Measurements from ENCODE around the gene DCAKD.

The DCAKD gene, protein sequence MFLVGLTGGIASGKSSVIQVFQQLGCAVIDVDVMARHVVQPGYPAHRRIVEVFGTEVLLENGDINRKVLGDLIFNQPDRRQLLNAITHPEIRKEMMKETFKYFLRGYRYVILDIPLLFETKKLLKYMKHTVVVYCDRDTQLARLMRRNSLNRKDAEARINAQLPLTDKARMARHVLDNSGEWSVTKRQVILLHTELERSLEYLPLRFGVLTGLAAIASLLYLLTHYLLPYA

DNA sequence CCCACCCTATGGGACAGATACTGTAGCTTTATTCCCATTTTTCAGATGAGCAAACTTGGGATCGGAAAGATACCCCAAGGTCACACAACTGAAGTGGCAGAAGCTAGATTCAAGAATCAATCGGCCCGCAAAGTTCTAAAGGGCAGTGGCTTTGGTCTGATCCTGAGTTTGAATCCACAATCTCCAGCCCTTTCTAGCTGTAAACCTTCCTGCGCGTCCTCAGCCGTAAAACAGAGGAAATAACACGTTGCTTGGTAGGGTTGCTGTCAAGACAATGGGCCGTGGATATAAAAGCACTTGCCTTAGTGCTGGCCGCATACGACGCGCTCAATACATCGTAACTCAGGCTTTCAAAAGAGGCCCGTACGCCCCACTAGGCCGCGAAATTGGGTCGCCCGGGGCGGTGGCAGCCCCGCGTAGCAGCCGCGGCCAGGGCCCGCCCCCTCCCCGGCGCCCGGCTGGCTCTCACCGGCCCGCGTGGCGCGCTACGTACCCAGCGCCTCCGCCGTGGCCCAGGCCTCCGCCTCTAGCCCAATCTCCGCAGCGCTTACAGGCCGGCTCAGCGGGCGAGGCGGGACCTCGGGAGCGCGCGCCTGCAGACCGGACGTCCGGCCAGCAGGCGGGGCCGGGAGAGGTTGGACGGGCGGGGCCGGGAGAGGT lies at the start of gene DCAKD:
DCAKD (minus strand) TSS at position 573 of the 660 bp plus-strand sequence. CDS start 16,747 bp downstream, outside the sequence.
- TF ChIP-seq CTCF (IDR thresholded peaks at IDR 0.05; ENCODE audit: low read depth, low read length), result no peak
- peak; percentile 90 for DNase-seq (ENCODE audit: extremely low read depth, low read depth)

DNA sequence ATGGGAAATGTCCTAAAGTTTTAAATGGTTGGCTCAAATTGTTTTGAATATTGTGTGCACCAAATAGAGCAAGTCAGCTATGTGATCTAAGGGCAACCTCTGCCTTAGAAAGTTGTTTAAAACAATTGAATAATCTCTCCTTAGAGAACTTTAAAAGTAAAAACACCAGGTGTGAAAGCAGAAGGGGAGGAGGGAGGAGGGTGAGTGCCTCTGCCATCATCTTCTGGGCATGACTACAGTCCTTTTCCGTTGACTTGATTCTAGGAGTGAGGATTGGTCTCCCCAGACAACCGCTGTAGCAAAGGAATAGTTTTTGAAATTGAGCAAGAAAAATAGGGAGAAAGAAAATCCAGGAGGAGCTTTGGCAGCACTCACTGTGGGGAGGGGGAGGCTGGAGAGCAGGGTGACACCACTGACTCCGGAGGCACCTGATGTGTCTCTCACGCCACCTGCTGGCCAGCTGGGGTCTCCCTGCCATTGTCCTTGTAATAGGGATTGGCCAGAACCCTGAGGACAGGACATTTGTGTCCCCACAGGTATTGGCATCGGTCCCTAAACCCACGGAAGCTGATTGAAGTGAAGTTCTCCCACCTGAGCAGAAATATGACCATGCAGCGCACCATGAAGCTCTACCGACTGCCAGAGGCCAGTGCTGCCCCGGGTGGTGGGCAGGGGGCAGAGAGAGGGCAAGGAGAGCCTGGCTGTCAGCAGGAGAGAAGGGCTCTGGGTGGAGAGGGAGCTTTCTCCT lies 47.6 kb upstream of the DCAKD start:
- TF ChIP-seq CTCF (IDR thresholded peaks at IDR 0.05; ENCODE audit: low read depth, low read length), result peak; percentile 89
- DNase-seq (ENCODE audit: extremely low read depth, low read depth), result peak; percentile 58

GRCh38 chr17:45098081-45098868 lies 46.8 kb upstream of the DCAKD start:
- no peak for TF ChIP-seq CTCF (IDR thresholded peaks at IDR 0.05; ENCODE audit: low read depth, low read length)
- DNase-seq (ENCODE audit: extremely low read depth, low read depth), result no peak

DNA sequence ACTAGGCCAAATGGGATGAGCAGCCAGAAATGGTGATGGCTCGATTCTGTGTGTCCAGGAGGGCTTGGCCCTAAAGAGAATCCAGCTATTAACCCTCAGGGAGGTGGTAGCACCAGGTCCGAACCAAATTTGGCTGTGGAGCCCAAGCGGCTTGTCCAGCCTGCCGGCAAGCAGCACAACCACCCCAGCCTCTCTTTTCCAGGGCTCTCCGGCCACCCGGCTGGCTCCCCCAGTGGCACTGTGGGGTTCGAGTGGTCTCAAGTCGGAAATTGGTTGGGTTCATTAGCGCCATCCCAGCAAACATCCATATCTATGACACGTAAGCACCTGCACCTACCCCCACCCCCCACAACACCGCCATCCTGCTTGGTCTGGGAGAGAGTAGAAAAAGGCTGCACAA lies 45.5 kb upstream of the DCAKD start:
- no peak for TF ChIP-seq CTCF (IDR thresholded peaks at IDR 0.05; ENCODE audit: low read depth, low read length)
- no peak for DNase-seq (ENCODE audit: extremely low read depth, low read depth)

DNA sequence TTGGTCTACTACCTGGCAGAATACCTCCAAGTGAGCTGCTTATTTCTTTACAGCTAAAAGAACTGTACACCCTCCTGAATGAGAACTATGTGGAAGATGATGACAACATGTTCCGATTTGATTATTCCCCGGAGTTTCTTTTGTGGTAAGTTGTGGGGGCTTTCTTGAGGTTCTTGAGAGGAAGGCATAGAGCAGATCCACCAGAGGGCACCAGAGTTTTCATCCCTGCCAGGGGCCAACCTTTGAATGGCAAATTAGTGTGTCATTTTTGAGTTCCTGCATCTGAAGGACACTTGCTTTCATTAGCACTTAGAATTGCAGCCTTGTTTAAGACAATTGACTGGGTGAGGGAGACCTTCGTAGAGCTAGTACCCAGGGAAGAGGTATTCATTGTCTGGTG lies 44.7 kb upstream of the DCAKD start:
- TF ChIP-seq CTCF (IDR thresholded peaks at IDR 0.05; ENCODE audit: low read depth, low read length), result peak; percentile 71
- no peak for DNase-seq (ENCODE audit: extremely low read depth, low read depth)

- no peak for DNase-seq (ENCODE audit: extremely low read depth, low read depth)
- TF ChIP-seq CTCF (IDR thresholded peaks at IDR 0.05; ENCODE audit: low read depth, low read length), result no peak
Measured at GRCh38 chr17:45093444-45094110, 42.1 kb upstream of the DCAKD start.

Data from AG09319 (cell line).